Measurements from ENCODE around the gene DIAPH1. TPM values are rescaled to one million over a fixed set of nuclear protein-coding genes. Genes with fewer than 3 reads are reported as not detected.

The DIAPH1 gene
- total RNA-seq, 1 donor from 2014 or later: 118 TPM

- H3K36me3 ChIP-seq: no peaks in the 10 kb centered on the region
- no peak for DNase-seq
- H3K4me3 ChIP-seq: peak overlapping the region; percentile 70
- no peak for ATAC-seq
- H3K27me3 ChIP-seq: no peaks in the 10 kb centered on the region
- no peaks in the 10 kb centered on the region for H3K9me3 ChIP-seq
- peak overlapping the region; percentile 66 for H3K27ac ChIP-seq
- H3K4me1 ChIP-seq: peaks cover 20% of the 10 kb centered on the region
- no peak for TF ChIP-seq CTCF (IDR thresholded peaks at IDR 0.05)
- intact Hi-C loops (cut with DNase I): no loop called here
Measured at GRCh38 chr5:141636106-141636412, 17.3 kb upstream of the DIAPH1 start.

- H3K9me3 ChIP-seq: no peaks in the 10 kb centered on the region
- intact Hi-C loops (cut with DNase I): no loop called here
- no peaks in the 10 kb centered on the region for H3K27me3 ChIP-seq
- peak overlapping the region; percentile 70 for H3K4me3 ChIP-seq
- DNase-seq (no peak), ATAC-seq (no peak)
- no peak for TF ChIP-seq CTCF (IDR thresholded peaks at IDR 0.05)
- no peaks in the 10 kb centered on the region for H3K36me3 ChIP-seq
- peaks cover 20% of the 10 kb centered on the region for H3K4me1 ChIP-seq
- H3K27ac ChIP-seq: no peak overlapping the region
Measured at GRCh38 chr5:141635646-141636045, 16.8 kb upstream of the DIAPH1 start.

- Histone ChIP-seq H3K36me3 (peaks cover 8% of the 10 kb centered on the region), H3K4me3 (no peak overlapping the region), H3K4me1 (peaks cover 20% of the 10 kb centered on the region), H3K9me3 (no peaks in the 10 kb centered on the region), H3K27ac (no peak overlapping the region), H3K27me3 (no peaks in the 10 kb centered on the region)
- TF ChIP-seq CTCF (IDR thresholded peaks at IDR 0.05): no peak
- DNase-seq: no peak
- no peak for ATAC-seq
- intact Hi-C loops (cut with DNase I): no loop called here
Measured at GRCh38 chr5:141634720-141635119, 15.9 kb upstream of the DIAPH1 start.

GRCh38 chr5:141633871-141634561 lies 15.2 kb upstream of the DIAPH1 start:
- Histone ChIP-seq H3K27me3 (no peaks in the 10 kb centered on the region), H3K36me3 (peaks cover 15% of the 10 kb centered on the region), H3K4me3 (no peak overlapping the region), H3K27ac (no peak overlapping the region), H3K4me1 (peaks cover 20% of the 10 kb centered on the region), H3K9me3 (no peaks in the 10 kb centered on the region)
- no peak for TF ChIP-seq CTCF (IDR thresholded peaks at IDR 0.05)
- ATAC-seq (no peak), DNase-seq (no peak)
- intact Hi-C loops (cut with DNase I): no loop called here

- no peak for TF ChIP-seq CTCF (IDR thresholded peaks at IDR 0.05)
- Histone ChIP-seq H3K27me3 (no peaks in the 10 kb centered on the region), H3K27ac (no peak overlapping the region), H3K9me3 (no peaks in the 10 kb centered on the region), H3K36me3 (peaks cover 29% of the 10 kb centered on the region), H3K4me3 (no peak overlapping the region), H3K4me1 (peaks cover 16% of the 10 kb centered on the region)
- ATAC-seq (no peak), DNase-seq (no peak)
- intact Hi-C loops (cut with DNase I): no loop called here
Measured at GRCh38 chr5:141632650-141633049, 13.8 kb upstream of the DIAPH1 start.

Data from upper lobe of right lung (tissue), 1 donor.